Measurements from ENCODE around the gene SH3TC2.

SH3TC2 gene

GRCh38 chr5:149027636-149028035 lies 35.2 kb downstream of the SH3TC2 start:
- no peak for DNase-seq

- DNase-seq, result no peak
These were observed 37.9 kb downstream of the SH3TC2 start for GRCh38 chr5:149024943-149025342.

- no peak for DNase-seq
These were observed 38.4 kb downstream of the SH3TC2 start for GRCh38 chr5:149024477-149024876.

GRCh38 chr5:149022200-149022599 lies 40.7 kb downstream of the SH3TC2 start:
- no peak for DNase-seq

GRCh38 chr5:149019679-149020078 lies 43.2 kb downstream of the SH3TC2 start:
- no peak for DNase-seq

GRCh38 chr5:149018909-149019443 lies 43.9 kb downstream of the SH3TC2 start:
- DNase-seq, result no peak

- DNase-seq, result no peak
These were observed 45.2 kb downstream of the SH3TC2 start for GRCh38 chr5:149017636-149018035.

GRCh38 chr5:149015561-149015960 lies 47.3 kb downstream of the SH3TC2 start:
- DNase-seq, result no peak

GRCh38 chr5:149015126-149015525 lies 47.7 kb downstream of the SH3TC2 start:
- DNase-seq, result no peak

GRCh38 chr5:149014571-149015031 lies 48.3 kb downstream of the SH3TC2 start:
- DNase-seq, result no peak

GRCh38 chr5:149013796-149014195 lies 49.1 kb downstream of the SH3TC2 start:
- DNase-seq, result no peak

GRCh38 chr5:149012350-149012749 lies 50.5 kb downstream of the SH3TC2 start:
- no peak for DNase-seq

- no peak for DNase-seq
These were observed 51.1 kb downstream of the SH3TC2 start for GRCh38 chr5:149011728-149012127.

- DNase-seq, result no peak
These were observed 51.8 kb downstream of the SH3TC2 start for GRCh38 chr5:149011084-149011483.

GRCh38 chr5:149007174-149007573 lies 55.7 kb downstream of the SH3TC2 start:
- DNase-seq, result no peak

- DNase-seq, result no peak
These were observed 56.4 kb downstream of the SH3TC2 start for GRCh38 chr5:149006426-149006825.

GRCh38 chr5:149005077-149005892 lies 57.6 kb downstream of the SH3TC2 start:
- DNase-seq, result no peak

- DNase-seq, result no peak
These were observed 58.3 kb downstream of the SH3TC2 start for GRCh38 chr5:149004559-149004958.

GRCh38 chr5:149002761-149003689 lies 59.8 kb downstream of the SH3TC2 start:
- no peak for DNase-seq

- DNase-seq, result no peak
These were observed 60.8 kb downstream of the SH3TC2 start for GRCh38 chr5:149002053-149002452.

GRCh38 chr5:149001162-149001561 lies 61.7 kb downstream of the SH3TC2 start:
- no peak for DNase-seq

- no peak for DNase-seq
These were observed 63.1 kb downstream of the SH3TC2 start for GRCh38 chr5:148999741-149000140.

GRCh38 chr5:148998174-148998797 lies 64.6 kb downstream of the SH3TC2 start:
- DNase-seq, result no peak
